NCI-H2029 (cell line): ENCODE results near the gene PCNX2.

ENCODE experiments used
- DNase-seq: peaks from one replicate; lab custom pipeline; 2025; lab: John Stamatoyannopoulos, UW

The PCNX2 gene

GRCh38 chr1:233295237-233295974, at the start of gene PCNX2:
TSS of gene PCNX2 (minus strand) at chr1:233295725. CDS start at chr1:233295478, 247 bp downstream.
- peak; percentile 42 for DNase-seq

GRCh38 chr1:233343262-233343661, 47.7 kb upstream of the PCNX2 start:
- DNase-seq: no peak

GRCh38 chr1:233342086-233342485, 46.6 kb upstream of the PCNX2 start:
- no peak for DNase-seq

GRCh38 chr1:233340966-233341516, 45.5 kb upstream of the PCNX2 start:
- peak; percentile 12 for DNase-seq

GRCh38 chr1:233340031-233340555, 44.6 kb upstream of the PCNX2 start:
- DNase-seq: no peak

GRCh38 chr1:233338102-233338501, 42.6 kb upstream of the PCNX2 start:
- no peak for DNase-seq

- no peak for DNase-seq
These were observed 42.0 kb upstream of the PCNX2 start for GRCh38 chr1:233337505-233337904.

- no peak for DNase-seq
These were observed 41.3 kb upstream of the PCNX2 start for GRCh38 chr1:233336554-233337456.

GRCh38 chr1:233334092-233334491, 38.6 kb upstream of the PCNX2 start:
- DNase-seq: no peak

- DNase-seq: no peak
These were observed 37.6 kb upstream of the PCNX2 start for GRCh38 chr1:233333086-233333485.

- no peak for DNase-seq
These were observed 36.4 kb upstream of the PCNX2 start for GRCh38 chr1:233331676-233332519.

- peak; percentile 19 for DNase-seq
These were observed 32.8 kb upstream of the PCNX2 start for GRCh38 chr1:233328142-233328921.

GRCh38 chr1:233327651-233328141, 32.2 kb upstream of the PCNX2 start, which contains the start of gene MAP3K21:
TSS of gene MAP3K21 (plus strand) at chr1:233327724. CDS start at chr1:233328029, 305 bp downstream.
- no peak for DNase-seq

GRCh38 chr1:233326811-233327650, 31.5 kb upstream of the PCNX2 start:
- peak; percentile 92 for DNase-seq

GRCh38 chr1:233326319-233326718, 30.8 kb upstream of the PCNX2 start:
- no peak for DNase-seq

GRCh38 chr1:233323718-233324117, 28.2 kb upstream of the PCNX2 start:
- DNase-seq: no peak

GRCh38 chr1:233320023-233320422, 24.5 kb upstream of the PCNX2 start:
- no peak for DNase-seq

- DNase-seq: no peak
These were observed 23.7 kb upstream of the PCNX2 start for GRCh38 chr1:233319272-233319671.

- no peak for DNase-seq
These were observed 20.9 kb upstream of the PCNX2 start for GRCh38 chr1:233316473-233316872.
